GM12801 (cell line): ENCODE results near the gene ZNF529.

Source experiments
- TF ChIP-seq, protein P1 (sequence below): IDR thresholded peaks from one replicate; pipeline ENCODE4 v1.5.1; 2011; ENCODE audit warnings: control low read depth; ENCODE audit not compliant: insufficient read length; ENCODE audit errors: extremely low read depth

ZNF529 gene

DNA sequence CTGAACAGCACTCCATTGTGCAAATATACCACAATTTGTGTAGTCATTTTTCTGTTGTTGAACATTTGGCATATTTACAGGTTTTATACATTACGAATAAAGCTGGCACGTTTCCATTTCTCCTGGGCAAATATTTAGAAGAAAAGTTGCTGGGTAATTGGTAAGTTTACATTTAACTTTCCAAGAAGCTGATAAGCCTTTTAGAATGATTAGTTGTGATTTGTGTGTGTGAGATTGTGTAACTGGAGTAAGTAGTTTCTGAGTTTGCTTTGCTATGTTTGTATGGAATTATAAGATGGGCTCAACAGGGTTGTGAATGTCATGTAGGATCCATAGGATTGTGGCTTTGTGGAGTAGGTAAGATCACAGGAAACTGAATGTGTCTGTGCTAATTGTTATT is 1.6 kb upstream of the ZNF529 start:
- TF ChIP-seq, protein P1, sequence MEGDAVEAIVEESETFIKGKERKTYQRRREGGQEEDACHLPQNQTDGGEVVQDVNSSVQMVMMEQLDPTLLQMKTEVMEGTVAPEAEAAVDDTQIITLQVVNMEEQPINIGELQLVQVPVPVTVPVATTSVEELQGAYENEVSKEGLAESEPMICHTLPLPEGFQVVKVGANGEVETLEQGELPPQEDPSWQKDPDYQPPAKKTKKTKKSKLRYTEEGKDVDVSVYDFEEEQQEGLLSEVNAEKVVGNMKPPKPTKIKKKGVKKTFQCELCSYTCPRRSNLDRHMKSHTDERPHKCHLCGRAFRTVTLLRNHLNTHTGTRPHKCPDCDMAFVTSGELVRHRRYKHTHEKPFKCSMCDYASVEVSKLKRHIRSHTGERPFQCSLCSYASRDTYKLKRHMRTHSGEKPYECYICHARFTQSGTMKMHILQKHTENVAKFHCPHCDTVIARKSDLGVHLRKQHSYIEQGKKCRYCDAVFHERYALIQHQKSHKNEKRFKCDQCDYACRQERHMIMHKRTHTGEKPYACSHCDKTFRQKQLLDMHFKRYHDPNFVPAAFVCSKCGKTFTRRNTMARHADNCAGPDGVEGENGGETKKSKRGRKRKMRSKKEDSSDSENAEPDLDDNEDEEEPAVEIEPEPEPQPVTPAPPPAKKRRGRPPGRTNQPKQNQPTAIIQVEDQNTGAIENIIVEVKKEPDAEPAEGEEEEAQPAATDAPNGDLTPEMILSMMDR = no peak

GRCh38 chr19:36573895-36574720 is 1.0 kb upstream of the ZNF529 start:
- TF ChIP-seq, protein P1 = no peak

- TF ChIP-seq, protein P1 = no peak
Observed at GRCh38 chr19:36572593-36573019, 486 bp downstream of the ZNF529 start.

DNA sequence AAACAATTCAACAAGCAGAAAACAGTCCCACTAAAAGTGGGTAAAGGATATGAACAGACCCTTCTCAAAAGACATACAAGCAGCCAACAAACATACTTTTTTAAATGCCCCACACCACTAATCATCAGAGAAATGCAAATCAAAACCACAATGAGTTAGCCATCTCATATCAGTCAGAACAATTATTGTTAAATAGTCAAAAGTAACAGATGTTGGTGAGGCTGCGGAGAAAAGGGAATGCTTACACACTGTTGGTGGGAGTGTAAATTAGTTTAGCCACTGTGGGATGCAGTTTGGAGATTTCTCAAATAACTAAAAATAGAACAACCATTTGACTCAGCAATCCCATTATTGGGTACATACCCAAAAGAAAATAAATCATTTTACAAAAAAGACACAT is 8.7 kb downstream of the ZNF529 start:
- TF ChIP-seq, protein P1 = no peak

DNA sequence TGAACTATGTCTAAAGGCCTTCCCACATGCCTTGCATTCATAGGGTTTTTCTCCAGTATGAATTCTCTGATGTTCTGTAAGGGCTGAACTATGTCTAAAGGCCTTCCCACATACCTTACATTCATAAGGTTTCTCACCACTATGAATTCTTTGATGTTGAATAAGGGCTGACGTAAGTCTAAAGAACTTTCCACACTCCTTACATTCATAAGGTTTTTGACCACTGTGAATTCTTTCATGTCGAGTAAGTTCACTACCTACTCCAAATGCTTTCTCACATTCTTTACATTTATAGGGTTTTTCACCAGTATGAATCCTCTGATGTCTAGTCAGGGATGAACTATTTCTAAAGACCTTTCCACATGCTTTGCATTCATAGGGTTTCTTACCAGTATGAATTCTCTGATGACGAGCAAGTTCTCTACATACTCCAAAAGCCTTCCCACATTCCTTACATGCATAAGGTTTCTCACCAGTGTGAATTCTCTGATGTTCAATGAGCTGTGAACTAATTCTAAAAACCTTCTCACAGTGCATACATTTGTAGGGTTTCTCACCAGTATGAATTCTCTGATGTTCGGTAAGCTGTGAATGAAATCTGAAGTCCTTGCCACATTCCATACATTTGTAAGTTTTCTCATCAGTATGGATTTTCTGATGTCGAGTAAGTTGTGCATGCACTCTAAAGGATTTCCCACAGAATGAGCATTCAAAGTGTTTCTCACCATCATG is 25.9 kb downstream of the ZNF529 start:
- TF ChIP-seq, protein P1 = no peak

GRCh38 chr19:36528921-36529518 is 44.1 kb downstream of the ZNF529 start:
- TF ChIP-seq, protein P1 = no peak

DNA sequence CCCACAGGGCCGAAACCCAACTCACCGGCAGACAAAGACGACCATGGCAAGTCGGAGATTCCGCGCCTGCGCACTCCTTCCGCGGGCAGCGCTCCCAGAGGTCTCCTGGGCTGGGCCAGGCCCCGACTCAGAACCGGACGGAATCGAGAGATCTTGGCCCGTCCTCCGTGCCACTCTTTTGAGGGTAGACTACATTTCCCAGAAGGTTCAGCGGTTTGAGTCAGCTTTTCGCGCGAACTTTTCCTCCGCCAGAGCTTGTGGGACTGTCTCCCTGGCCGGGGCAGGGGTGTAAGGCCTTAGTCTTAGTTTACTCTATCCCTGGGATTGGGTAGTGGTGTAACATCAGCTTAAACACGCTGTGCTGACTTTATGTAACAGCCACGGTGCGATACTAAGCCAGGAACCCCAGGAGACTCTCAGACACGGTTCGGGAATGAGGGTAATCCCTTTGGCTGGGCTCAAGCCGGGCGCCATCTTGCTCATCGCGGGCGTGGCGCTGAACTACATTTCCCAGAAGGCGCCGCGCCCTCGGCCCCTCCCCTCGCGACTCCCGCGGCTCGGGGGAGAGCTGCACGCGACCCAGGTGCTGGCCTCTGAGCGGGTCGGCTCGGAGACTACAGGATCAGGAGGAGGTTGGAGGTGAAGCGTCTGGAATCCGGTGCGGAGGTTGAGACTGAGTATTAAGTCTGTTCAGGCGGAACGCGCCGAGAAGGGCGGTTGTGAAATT is 44.7 kb downstream of the ZNF529 start, which contains the start of gene ZNF260:
TSS of gene ZNF260 (minus strand) at position 78 of the 727 bp plus-strand sequence. CDS start 13,033 bp downstream, outside the sequence.
- TF ChIP-seq, protein P1 = no peak
